DOHH2 (cell line): ENCODE data around the gene CRB3.

Experiments used
- EZH2phosphoT487 ChIP-seq: fragments of 200-600 bp; sonication (generic); IDR thresholded peaks from 2 replicates; pipeline ENCODE4 v1.6.1; 2017; ENCODE audit warnings: borderline replicate concordance, mild to moderate bottlenecking, antibody characterized with exemption, low read length, moderate library complexity, mixed read lengths
- TF ChIP-seq, protein P1 (sequence below): fragments of 200-600 bp; sonication (generic); IDR thresholded peaks from one replicate; pipeline ENCODE4 v1.5.1; 2014; ENCODE audit warnings: antibody characterized with exemption, mild to moderate bottlenecking, low read depth, low read length; ENCODE audit not compliant: poor library complexity, severe bottlenecking

DNA sequence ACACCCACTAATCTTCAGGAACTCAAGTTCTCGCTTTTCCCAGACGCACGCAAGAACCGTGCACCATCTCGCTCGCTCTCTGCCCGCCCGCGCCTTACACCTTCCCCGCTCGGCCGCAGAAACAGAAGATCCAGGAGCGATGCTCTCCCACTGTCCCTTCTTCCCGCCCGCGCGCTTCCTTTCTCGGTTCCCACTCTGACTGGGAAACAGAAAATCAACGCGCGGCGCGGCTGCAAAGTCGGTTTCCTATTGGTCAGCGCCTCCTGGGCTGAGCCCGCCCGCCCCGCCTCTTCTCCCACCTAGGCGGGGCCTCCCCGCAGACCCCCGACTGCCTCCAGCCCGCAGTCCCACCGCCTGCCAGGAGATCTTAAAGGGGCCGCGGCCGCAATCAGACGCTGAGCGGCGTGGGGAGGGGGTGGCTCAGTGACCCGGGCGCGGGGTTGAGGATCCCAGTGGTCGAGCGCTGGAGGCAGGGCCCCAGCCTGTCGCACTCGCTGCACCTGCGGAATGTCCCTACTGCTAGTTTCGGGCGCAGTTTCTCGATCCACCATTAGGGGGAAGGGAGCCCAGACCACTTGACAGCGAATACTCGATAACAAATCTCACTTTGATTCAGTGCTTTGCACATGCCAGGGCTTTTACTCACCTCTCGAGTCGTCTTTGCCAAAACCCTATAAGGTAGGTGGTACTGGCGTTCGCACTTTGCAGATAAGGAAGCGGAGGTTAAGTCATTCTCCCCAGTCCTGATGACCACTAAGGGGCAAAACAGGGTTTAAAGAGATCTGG is 3.8 kb upstream of the CRB3 start:
- TF ChIP-seq, protein P1, sequence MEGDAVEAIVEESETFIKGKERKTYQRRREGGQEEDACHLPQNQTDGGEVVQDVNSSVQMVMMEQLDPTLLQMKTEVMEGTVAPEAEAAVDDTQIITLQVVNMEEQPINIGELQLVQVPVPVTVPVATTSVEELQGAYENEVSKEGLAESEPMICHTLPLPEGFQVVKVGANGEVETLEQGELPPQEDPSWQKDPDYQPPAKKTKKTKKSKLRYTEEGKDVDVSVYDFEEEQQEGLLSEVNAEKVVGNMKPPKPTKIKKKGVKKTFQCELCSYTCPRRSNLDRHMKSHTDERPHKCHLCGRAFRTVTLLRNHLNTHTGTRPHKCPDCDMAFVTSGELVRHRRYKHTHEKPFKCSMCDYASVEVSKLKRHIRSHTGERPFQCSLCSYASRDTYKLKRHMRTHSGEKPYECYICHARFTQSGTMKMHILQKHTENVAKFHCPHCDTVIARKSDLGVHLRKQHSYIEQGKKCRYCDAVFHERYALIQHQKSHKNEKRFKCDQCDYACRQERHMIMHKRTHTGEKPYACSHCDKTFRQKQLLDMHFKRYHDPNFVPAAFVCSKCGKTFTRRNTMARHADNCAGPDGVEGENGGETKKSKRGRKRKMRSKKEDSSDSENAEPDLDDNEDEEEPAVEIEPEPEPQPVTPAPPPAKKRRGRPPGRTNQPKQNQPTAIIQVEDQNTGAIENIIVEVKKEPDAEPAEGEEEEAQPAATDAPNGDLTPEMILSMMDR: peak; percentile 64
- no peak for TF ChIP-seq EZH2phosphoT487
